Stomach (tissue), 9 donors: ENCODE measurements around the gene SORCS2. TPM values are rescaled to one million over a fixed set of nuclear protein-coding genes. Genes with fewer than 3 reads are reported as not detected.

ENCODE experiments used
- DNase-seq, 2 donors: peaks; one replicate each; pipeline versions ENCODE4 v3.0.0 to v3.0.0-alpha.2; 2013 to 2019
- H3K27ac ChIP-seq, 5 donors: fragments of 200-600 bp in 4 of 5; sonication (generic) in 4 of 5; one replicate each; pipeline ENCODE4 v1.5.1; 2013 to 2019; ENCODE audit warnings: mild to moderate bottlenecking in 1 of 5, moderate library complexity in 1 of 5
- H3K27me3 ChIP-seq, 3 donors: fragments of 200-600 bp; sonication (generic); one replicate each; pipeline ENCODE4 v1.5.1; 2017 to 2019; ENCODE audit warnings: mixed run types in 1 of 3
- H3K36me3 ChIP-seq, 4 donors: fragments of 200-600 bp; sonication (generic); 1 replicate in 3 of 4; 2 replicates in 1 of 4; pipeline ENCODE4 v1.5.1; 2016 to 2019
- H3K4me1 ChIP-seq, 4 donors: fragments of 200-600 bp; sonication (generic); one replicate each; pipeline ENCODE4 v1.5.1; 2016 to 2019
- H3K4me3 ChIP-seq, 4 donors: fragments of 200-600 bp; sonication (generic) in 3 of 4; one replicate each; pipeline ENCODE4 v1.5.1; 2016 to 2019; ENCODE audit warnings: mild to moderate bottlenecking in 1 of 4
- H3K9me3 ChIP-seq, 4 donors: fragments of 200-600 bp; sonication (generic); one replicate each; pipeline ENCODE4 v1.5.1; 2016 to 2019
- CTCF ChIP-seq, 7 experiments: fragments of 450-650 bp in 4 of 7; fragments of 200-600 bp in 3 of 7; sonication (generic) in 3 of 7; IDR thresholded peaks; one replicate each; pipeline ENCODE4 v1.5.1; 2016 to 2019; ENCODE audit warnings: antibody characterized with exemption in 7 of 7, control low read depth in 2 of 7, mild to moderate bottlenecking in 1 of 7
- EP300 ChIP-seq: sonication (generic); formaldehyde crosslinking; IDR thresholded peaks from one replicate; pipeline ENCODE4 v1.6.1; 2017; ENCODE audit warnings: antibody characterized with exemption
- POLR2A ChIP-seq, 4 donors: fragments of 450-650 bp; IDR thresholded peaks; one replicate each; pipeline ENCODE4 v1.6.1; 2016; ENCODE audit warnings: antibody characterized with exemption in 4 of 4, control low read depth in 2 of 4, mild to moderate bottlenecking in 1 of 4, moderate library complexity in 1 of 4
- POLR2AphosphoS5 ChIP-seq, 3 donors: sonication (generic); formaldehyde crosslinking; IDR thresholded peaks; one replicate each; pipeline ENCODE4 v1.6.1; 2016; ENCODE audit warnings: antibody characterized with exemption in 3 of 3
- WGBS, 5 donors: extraction: QIAGEN DNeasy Blood & Tissue Kit in 3 of 5; methylation state at CpG; one replicate each; pipeline versions ENCODE4 v1.1.5 to v1.1.7; 2013 to 2018; 5-methylcytosine and 5-hydroxymethylcytosine counted together
- intact Hi-C: fragments of 100-400 bp; cut with DNase I; formaldehyde crosslinking; loops from one replicate; pipeline ENCODE4 v1.15.1; 2023; ENCODE audit warnings: low total_unique reads
- polyA plus RNA-seq, 3 donors: library from polyadenylated mRNA; stranded (reverse); fragments of 200-250 nt; gene quantifications; one replicate each; pipeline ENCODE4 v1.2.3, GENCODE V29; 2013
- total RNA-seq, 5 donors: library from RNA; depleted of rRNA; stranded (reverse); fragments of >200 nt; gene quantifications; one replicate each; pipeline versions ENCODE4 v1.1.0 to v1.2.3, GENCODE V29; 2014 to 2016
- donor health status: healthy with polysubstance abuse.
- donor health status: Bipolar disorder and iron deficiency.
- donor health status: healthy.

Gene SORCS2
- total and polyA plus RNA-seq, 8 donors: under 0.01 to 13.0 (median 0.50) TPM; not detected in 1

GRCh38 chr4:7585768-7586167 lies 393.4 kb downstream of the SORCS2 start:
- Histone ChIP-seq H3K36me3 (no peaks in the 10 kb centered on the region), H3K4me1 (no peaks in the 10 kb centered on the region), H3K27me3 (peaks cover 0 to 9% (median 0%) of the 10 kb centered on the region in 3 donors), H3K27ac (no peak overlapping the region), H3K9me3 (peaks cover 0 to 6% (median 0%) of the 10 kb centered on the region in 4 donors), H3K4me3 (no peak overlapping the region)
- intact Hi-C loops: no loop called here
- TF ChIP-seq POLR2A (IDR thresholded peaks at IDR 0.05) (no peak), CTCF (IDR thresholded peaks at IDR 0.05) (no peak), POLR2AphosphoS5 (IDR thresholded peaks at IDR 0.05) (no peak), EP300 (no peak)
- WGBS, 5 donors: 40 to 58% (median 50%) methylated on average over 3 of the region's 3 CpGs
- no peak for DNase-seq

- no peak overlapping the region for H3K4me3 ChIP-seq
- peaks cover 0 to 18% (median 0%) of the 10 kb centered on the region in 3 donors for H3K27me3 ChIP-seq
- H3K4me1 ChIP-seq: no peaks in the 10 kb centered on the region
- 68 to 77% (median 70%) methylated on average over 17 to 23 of the region's 23 CpGs for WGBS, 5 donors
- H3K27ac ChIP-seq: no peak overlapping the region
- intact Hi-C loops: no loop called here
- TF ChIP-seq POLR2AphosphoS5 (IDR thresholded peaks at IDR 0.05) (no peak), POLR2A (IDR thresholded peaks at IDR 0.05) (no peak), CTCF (IDR thresholded peaks at IDR 0.05) (no peak), EP300 (no peak)
- H3K36me3 ChIP-seq: no peaks in the 10 kb centered on the region
- no peak for DNase-seq
- H3K9me3 ChIP-seq: no peaks in the 10 kb centered on the region
Observed at GRCh38 chr4:7587433-7588405, 395.4 kb downstream of the SORCS2 start.

- Histone ChIP-seq H3K9me3 (no peaks in the 10 kb centered on the region), H3K36me3 (no peaks in the 10 kb centered on the region), H3K27me3 (peaks cover 0 to 42% (median 4%) of the 10 kb centered on the region in 3 donors), H3K27ac (no peak overlapping the region), H3K4me3 (no peak overlapping the region), H3K4me1 (no peaks in the 10 kb centered on the region)
- intact Hi-C loops: no loop called here
- TF ChIP-seq CTCF (IDR thresholded peaks at IDR 0.05): no peak
- TF ChIP-seq EP300: no peak
- TF ChIP-seq POLR2AphosphoS5 (IDR thresholded peaks at IDR 0.05): no peak
- no peak for TF ChIP-seq POLR2A (IDR thresholded peaks at IDR 0.05)
- DNase-seq: no peak
- WGBS, 5 donors: 56 to 62% (median 59%) methylated on average over 7 of the region's 7 CpGs
Observed at GRCh38 chr4:7590189-7590588, 397.9 kb downstream of the SORCS2 start.

GRCh38 chr4:7590899-7591298 lies 398.6 kb downstream of the SORCS2 start:
- H3K4me3 ChIP-seq: no peak overlapping the region

More at GRCh38 chr4:7590899-7591298, 398.6 kb downstream of the SORCS2 start:
- H3K36me3 ChIP-seq: no peaks in the 10 kb centered on the region
- intact Hi-C loops: no loop called here
- DNase-seq: no peak
- peaks cover 0 to 49% (median 4%) of the 10 kb centered on the region in 3 donors for H3K27me3 ChIP-seq
- H3K9me3 ChIP-seq: no peaks in the 10 kb centered on the region
- WGBS, 5 donors: 87 to 97% (median 90%) methylated on average over 8 of the region's 8 CpGs
- no peak for TF ChIP-seq EP300
- TF ChIP-seq POLR2A (IDR thresholded peaks at IDR 0.05): no peak
- TF ChIP-seq POLR2AphosphoS5 (IDR thresholded peaks at IDR 0.05): no peak
- no peak for TF ChIP-seq CTCF (IDR thresholded peaks at IDR 0.05)
- no peak overlapping the region for H3K27ac ChIP-seq
- no peaks in the 10 kb centered on the region for H3K4me1 ChIP-seq
